HepG2 (cell line): ENCODE measurements around the gene PPCDC. TPM values are rescaled to one million over a fixed set of nuclear protein-coding genes. Genes with fewer than 3 reads are reported as not detected.
A peak's percentile ranks its signal among the peaks of the same experiment; 100 is the strongest.

Experiments
- FOXP1 ChIP-seq, 2 experiments: fragments of 450-650 bp in 1 of 2; IDR thresholded peaks; 2 replicates each; pipeline ENCODE4 v1.6.1; 2017 to 2018; ENCODE audit warnings: antibody characterized with exemption in 1 of 2
- HCFC1 ChIP-seq: fragments of 150-350 bp; IDR thresholded peaks from 2 replicates; pipeline ENCODE4 v1.6.1; 2014; ENCODE audit warnings: low read depth, low read length
- HNRNPLL ChIP-seq: fragments of 200-400 bp; formaldehyde crosslinking; IDR thresholded peaks from 2 replicates; pipeline ENCODE4 v1.6.1; 2017; ENCODE audit warnings: mild to moderate bottlenecking, low read depth, low read length; ENCODE audit not compliant: poor library complexity, severe bottlenecking
- MATR3 ChIP-seq: sonication (generic); formaldehyde crosslinking; IDR thresholded peaks from 2 replicates; pipeline ENCODE4 v1.4.0; 2020; ENCODE audit warnings: missing genetic modification reagents
- MXD4 ChIP-seq: IDR thresholded peaks from 2 replicates; pipeline ENCODE4 v1.6.1; 2016; ENCODE audit warnings: mild to moderate bottlenecking, missing biosample characterization, missing genetic modification reagents
- NBN ChIP-seq: fragments of 450-650 bp; conservative IDR thresholded peaks from 2 replicates; pipeline ENCODE4 v1.6.1; 2017
- NCOR1 ChIP-seq: fragments of 200-600 bp; sonication (generic); IDR thresholded peaks from 2 replicates; pipeline ENCODE4 v1.7.0; 2017; ENCODE audit warnings: antibody characterized with exemption, low read length, borderline replicate concordance
- PTBP1 ChIP-seq: fragments of 200-400 bp; formaldehyde crosslinking; IDR thresholded peaks from 2 replicates; pipeline ENCODE4 v1.6.1; 2018; ENCODE audit warnings: low read length, low read depth; ENCODE audit not compliant: poor library complexity, severe bottlenecking
- ZBTB7B ChIP-seq: sonication (generic); formaldehyde crosslinking; IDR thresholded peaks from 2 replicates; pipeline ENCODE4 v1.4.0; 2020; ENCODE audit warnings: missing genetic modification reagents
- ZNF234 ChIP-seq: sonication (generic); formaldehyde crosslinking; conservative IDR thresholded peaks from 2 replicates; pipeline ENCODE4 v1.5.1; 2020; ENCODE audit warnings: mild to moderate bottlenecking, missing genetic modification reagents
- ZNF383 ChIP-seq: sonication (generic); formaldehyde crosslinking; IDR thresholded peaks from 2 replicates; pipeline ENCODE4 v1.4.0; 2020; ENCODE audit warnings: missing genetic modification reagents, mild to moderate bottlenecking, borderline replicate concordance
- ZSCAN21 ChIP-seq: sonication (generic); formaldehyde crosslinking; IDR thresholded peaks from 2 replicates; pipeline ENCODE4 v1.8.0; 2022; ENCODE audit warnings: mild to moderate bottlenecking, missing genetic modification reagents, moderate library complexity, borderline replicate concordance
- polyA plus RNA-seq, 8 experiments: library from polyadenylated mRNA; depleted of rRNA in 3 of 8; stranded (reverse) in 7 of 8; unstranded in 1 of 8; fragments of >200 nt; fragmentation: Illumina TruSeq in 4 of 8; extraction: Trizol in 4 of 8; gene quantifications; 2 replicates each; pipeline versions ENCODE4 v1.2.1 to v1.2.3, GENCODE V29; 2011 to 2016; ENCODE audit warnings: low read depth in 4 of 8, missing spikeins in 1 of 8, mixed read lengths in 1 of 8; ENCODE audit not compliant: insufficient read depth in 1 of 8
- total RNA-seq, 5 experiments: library from RNA; depleted of rRNA; stranded (reverse); fragments of >200 nt; fragmentation: Illumina TruSeq; extraction: Trizol; gene quantifications; 2 replicates each; pipeline ENCODE4 v1.2.3, GENCODE V29; 2016; ENCODE audit warnings: low read depth in 1 of 5
- TF ChIP-seq, protein P1 (sequence below): sonication (generic); formaldehyde crosslinking; IDR thresholded peaks from 2 replicates; pipeline ENCODE4 v1.4.0; 2020; ENCODE audit warnings: missing genetic modification reagents
- TF ChIP-seq, protein P2 (sequence below): sonication (generic); formaldehyde crosslinking; IDR thresholded peaks from 2 replicates; pipeline ENCODE4 v1.4.0; 2020; ENCODE audit warnings: mild to moderate bottlenecking, missing genetic modification reagents
- TF ChIP-seq, protein P3 (sequence below): sonication (generic); formaldehyde crosslinking; IDR thresholded peaks from 2 replicates; pipeline ENCODE4 v1.4.0; 2020; ENCODE audit warnings: missing genetic modification reagents, borderline replicate concordance
- TF ChIP-seq, protein P4 (sequence below): sonication (generic); formaldehyde crosslinking; IDR thresholded peaks from 2 replicates; pipeline ENCODE4 v1.5.1; 2020; ENCODE audit warnings: mild to moderate bottlenecking, missing genetic modification reagents, moderate library complexity
- TF ChIP-seq, protein P5 (sequence below): sonication (generic); formaldehyde crosslinking; IDR thresholded peaks from 2 replicates; pipeline ENCODE4 v1.5.1; 2020; ENCODE audit warnings: missing genetic modification reagents, mild to moderate bottlenecking, borderline replicate concordance
- TF ChIP-seq, protein P6 (sequence below): sonication (generic); formaldehyde crosslinking; IDR thresholded peaks from 2 replicates; pipeline ENCODE4 v1.4.0; 2020; ENCODE audit warnings: missing genetic modification reagents
- TF ChIP-seq, protein P7 (sequence below): sonication (generic); formaldehyde crosslinking; IDR thresholded peaks from 2 replicates; pipeline ENCODE4 v1.8.0; 2022; ENCODE audit warnings: mild to moderate bottlenecking, missing genetic modification reagents, moderate library complexity

Gene PPCDC
- total and polyA plus RNA-seq, 2 of the 13 experiments (the other 11 are each of a cell fraction or from before 2014, with no cell fraction given), result 12.3 to 12.8 TPM

DNA sequence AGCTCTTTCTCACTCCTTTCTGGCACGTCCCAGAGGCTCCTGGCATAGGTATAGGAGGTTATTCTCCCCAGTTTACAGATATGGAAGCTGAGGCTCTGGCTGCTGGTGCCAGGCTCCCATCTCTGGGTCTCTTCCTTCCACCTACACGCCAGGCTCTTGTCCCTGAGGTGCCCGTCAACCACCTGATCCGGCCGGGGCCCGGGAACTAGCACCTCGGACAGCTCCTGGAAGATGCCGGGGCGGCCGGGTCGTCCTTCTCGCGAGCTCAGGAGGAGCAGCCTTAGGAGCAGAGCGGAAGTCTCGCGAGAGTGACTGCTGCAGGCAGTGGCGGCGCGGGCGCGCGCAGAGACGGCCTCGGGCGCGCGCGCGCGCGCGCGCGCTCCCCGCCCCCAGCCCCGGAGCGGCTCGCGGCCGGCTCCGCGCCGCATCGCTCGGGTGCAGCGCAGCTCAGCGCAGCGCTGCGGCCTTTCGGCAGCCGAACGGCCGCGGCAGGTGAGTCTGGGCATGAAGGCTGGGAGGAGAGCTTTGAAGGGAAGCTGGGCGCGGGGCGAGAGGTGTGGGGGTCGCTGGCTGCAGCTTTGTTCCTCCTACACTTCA is 28.1 kb upstream of the PPCDC start, which contains the start of gene SCAMP5 (continued):
- TF ChIP-seq, protein P1, sequence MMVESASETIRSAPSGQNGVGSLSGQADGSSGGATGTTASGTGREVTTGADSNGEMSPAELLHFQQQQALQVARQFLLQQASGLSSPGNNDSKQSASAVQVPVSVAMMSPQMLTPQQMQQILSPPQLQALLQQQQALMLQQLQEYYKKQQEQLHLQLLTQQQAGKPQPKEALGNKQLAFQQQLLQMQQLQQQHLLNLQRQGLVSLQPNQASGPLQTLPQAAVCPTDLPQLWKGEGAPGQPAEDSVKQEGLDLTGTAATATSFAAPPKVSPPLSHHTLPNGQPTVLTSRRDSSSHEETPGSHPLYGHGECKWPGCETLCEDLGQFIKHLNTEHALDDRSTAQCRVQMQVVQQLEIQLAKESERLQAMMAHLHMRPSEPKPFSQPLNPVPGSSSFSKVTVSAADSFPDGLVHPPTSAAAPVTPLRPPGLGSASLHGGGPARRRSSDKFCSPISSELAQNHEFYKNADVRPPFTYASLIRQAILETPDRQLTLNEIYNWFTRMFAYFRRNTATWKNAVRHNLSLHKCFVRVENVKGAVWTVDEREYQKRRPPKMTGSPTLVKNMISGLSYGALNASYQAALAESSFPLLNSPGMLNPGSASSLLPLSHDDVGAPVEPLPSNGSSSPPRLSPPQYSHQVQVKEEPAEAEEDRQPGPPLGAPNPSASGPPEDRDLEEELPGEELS (CRISPR knock-in tag), result peak; percentile 55
- TF ChIP-seq, protein P2, sequence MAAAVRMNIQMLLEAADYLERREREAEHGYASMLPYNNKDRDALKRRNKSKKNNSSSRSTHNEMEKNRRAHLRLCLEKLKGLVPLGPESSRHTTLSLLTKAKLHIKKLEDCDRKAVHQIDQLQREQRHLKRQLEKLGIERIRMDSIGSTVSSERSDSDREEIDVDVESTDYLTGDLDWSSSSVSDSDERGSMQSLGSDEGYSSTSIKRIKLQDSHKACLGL (CRISPR knock-in tag), result peak; percentile 83; the same call in 1 of the 2 replicates
- peak; percentile 45; the same call in 1 of the 2 replicates for TF ChIP-seq MXD4
- no peak for TF ChIP-seq ZNF383 (CRISPR knock-in tag)
- TF ChIP-seq ZSCAN21 (CRISPR knock-in tag), result peak; percentile 93
- TF ChIP-seq PTBP1, result no peak
- peak; percentile 49 for TF ChIP-seq HNRNPLL
- TF ChIP-seq, protein P3, sequence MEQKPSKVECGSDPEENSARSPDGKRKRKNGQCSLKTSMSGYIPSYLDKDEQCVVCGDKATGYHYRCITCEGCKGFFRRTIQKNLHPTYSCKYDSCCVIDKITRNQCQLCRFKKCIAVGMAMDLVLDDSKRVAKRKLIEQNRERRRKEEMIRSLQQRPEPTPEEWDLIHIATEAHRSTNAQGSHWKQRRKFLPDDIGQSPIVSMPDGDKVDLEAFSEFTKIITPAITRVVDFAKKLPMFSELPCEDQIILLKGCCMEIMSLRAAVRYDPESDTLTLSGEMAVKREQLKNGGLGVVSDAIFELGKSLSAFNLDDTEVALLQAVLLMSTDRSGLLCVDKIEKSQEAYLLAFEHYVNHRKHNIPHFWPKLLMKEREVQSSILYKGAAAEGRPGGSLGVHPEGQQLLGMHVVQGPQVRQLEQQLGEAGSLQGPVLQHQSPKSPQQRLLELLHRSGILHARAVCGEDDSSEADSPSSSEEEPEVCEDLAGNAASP (CRISPR knock-in tag), result peak; percentile 81
- no peak for TF ChIP-seq MATR3 (CRISPR knock-in tag)
- TF ChIP-seq NBN, result no peak
- TF ChIP-seq, protein P4, sequence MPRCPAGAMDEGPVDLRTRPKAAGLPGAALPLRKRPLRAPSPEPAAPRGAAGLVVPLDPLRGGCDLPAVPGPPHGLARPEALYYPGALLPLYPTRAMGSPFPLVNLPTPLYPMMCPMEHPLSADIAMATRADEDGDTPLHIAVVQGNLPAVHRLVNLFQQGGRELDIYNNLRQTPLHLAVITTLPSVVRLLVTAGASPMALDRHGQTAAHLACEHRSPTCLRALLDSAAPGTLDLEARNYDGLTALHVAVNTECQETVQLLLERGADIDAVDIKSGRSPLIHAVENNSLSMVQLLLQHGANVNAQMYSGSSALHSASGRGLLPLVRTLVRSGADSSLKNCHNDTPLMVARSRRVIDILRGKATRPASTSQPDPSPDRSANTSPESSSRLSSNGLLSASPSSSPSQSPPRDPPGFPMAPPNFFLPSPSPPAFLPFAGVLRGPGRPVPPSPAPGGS (CRISPR knock-in tag), result peak; percentile 53; the same call in 1 of the 2 replicates
- no peak for TF ChIP-seq ZBTB7B (CRISPR knock-in tag)
- TF ChIP-seq, protein P5, sequence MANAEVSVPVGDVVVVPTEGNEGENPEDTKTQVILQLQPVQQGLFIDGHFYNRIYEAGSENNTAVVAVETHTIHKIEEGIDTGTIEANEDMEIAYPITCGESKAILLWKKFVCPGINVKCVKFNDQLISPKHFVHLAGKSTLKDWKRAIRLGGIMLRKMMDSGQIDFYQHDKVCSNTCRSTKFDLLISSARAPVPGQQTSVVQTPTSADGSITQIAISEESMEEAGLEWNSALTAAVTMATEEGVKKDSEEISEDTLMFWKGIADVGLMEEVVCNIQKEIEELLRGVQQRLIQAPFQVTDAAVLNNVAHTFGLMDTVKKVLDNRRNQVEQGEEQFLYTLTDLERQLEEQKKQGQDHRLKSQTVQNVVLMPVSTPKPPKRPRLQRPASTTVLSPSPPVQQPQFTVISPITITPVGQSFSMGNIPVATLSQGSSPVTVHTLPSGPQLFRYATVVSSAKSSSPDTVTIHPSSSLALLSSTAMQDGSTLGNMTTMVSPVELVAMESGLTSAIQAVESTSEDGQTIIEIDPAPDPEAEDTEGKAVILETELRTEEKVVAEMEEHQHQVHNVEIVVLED (CRISPR knock-in tag), result no peak
- no peak for TF ChIP-seq FOXP1 (IDR thresholded peaks at IDR 0.05)
- TF ChIP-seq FOXP1 (CRISPR knock-in tag; IDR thresholded peaks at IDR 0.05), result no peak
- no peak for TF ChIP-seq ZNF234
- TF ChIP-seq, protein P6, sequence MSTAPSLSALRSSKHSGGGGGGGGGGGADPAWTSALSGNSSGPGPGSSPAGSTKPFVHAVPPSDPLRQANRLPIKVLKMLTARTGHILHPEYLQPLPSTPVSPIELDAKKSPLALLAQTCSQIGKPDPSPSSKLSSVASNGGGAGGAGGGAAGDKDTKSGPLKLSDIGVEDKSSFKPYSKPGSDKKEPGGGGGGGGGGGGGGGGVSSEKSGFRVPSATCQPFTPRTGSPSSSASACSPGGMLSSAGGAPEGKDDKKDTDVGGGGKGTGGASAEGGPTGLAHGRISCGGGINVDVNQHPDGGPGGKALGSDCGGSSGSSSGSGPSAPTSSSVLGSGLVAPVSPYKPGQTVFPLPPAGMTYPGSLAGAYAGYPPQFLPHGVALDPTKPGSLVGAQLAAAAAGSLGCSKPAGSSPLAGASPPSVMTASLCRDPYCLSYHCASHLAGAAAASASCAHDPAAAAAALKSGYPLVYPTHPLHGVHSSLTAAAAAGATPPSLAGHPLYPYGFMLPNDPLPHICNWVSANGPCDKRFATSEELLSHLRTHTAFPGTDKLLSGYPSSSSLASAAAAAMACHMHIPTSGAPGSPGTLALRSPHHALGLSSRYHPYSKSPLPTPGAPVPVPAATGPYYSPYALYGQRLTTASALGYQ, result peak; percentile 57; the same call in 1 of the 2 replicates
- TF ChIP-seq, protein P7, sequence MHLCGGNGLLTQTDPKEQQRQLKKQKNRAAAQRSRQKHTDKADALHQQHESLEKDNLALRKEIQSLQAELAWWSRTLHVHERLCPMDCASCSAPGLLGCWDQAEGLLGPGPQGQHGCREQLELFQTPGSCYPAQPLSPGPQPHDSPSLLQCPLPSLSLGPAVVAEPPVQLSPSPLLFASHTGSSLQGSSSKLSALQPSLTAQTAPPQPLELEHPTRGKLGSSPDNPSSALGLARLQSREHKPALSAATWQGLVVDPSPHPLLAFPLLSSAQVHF (CRISPR knock-in tag), result peak; percentile 66; the same call in 1 of the 2 replicates
- TF ChIP-seq NCOR1, result no peak
- TF ChIP-seq HCFC1, result peak; percentile 32; the same call in 1 of the 2 replicates
